Body of pancreas (tissue), 4 donors: ENCODE results near the gene NUP98. TPM values are rescaled to one million over a fixed set of nuclear protein-coding genes. Genes with fewer than 3 reads are reported as not detected.

ENCODE experiments used
- ATAC-seq: fragments of 150-250 bp; one replicate; pipeline ENCODE4 v1.9.1; 2016
- DNase-seq, 4 donors: peaks; one replicate each; pipeline ENCODE4 v3.0.0-alpha.2; 2019
- H3K27ac ChIP-seq, 4 donors: fragments of 200-600 bp; sonication (generic); 1 replicate in 3 of 4; 2 replicates in 1 of 4; pipeline versions ENCODE4 v1.5.1 to v1.6.1; 2016 to 2019; ENCODE audit warnings: mild to moderate bottlenecking in 1 of 4, mixed read lengths in 1 of 4, moderate library complexity in 1 of 4
- H3K27me3 ChIP-seq, 2 donors: fragments of 200-600 bp; sonication (generic); one replicate each; pipeline ENCODE4 v1.6.0; 2016; ENCODE audit warnings: mild to moderate bottlenecking in 1 of 2
- H3K36me3 ChIP-seq, 2 donors: fragments of 200-600 bp; sonication (generic); replicated peaks in 1 of 2; 2 replicates each; pipeline ENCODE4 v1.5.1; 2016; ENCODE audit warnings: low read depth in 2 of 2; ENCODE audit not compliant: insufficient read depth in 1 of 2
- H3K4me1 ChIP-seq: fragments of 200-600 bp; sonication (generic); one replicate; pipeline ENCODE4 v1.6.0; 2016
- H3K4me3 ChIP-seq, 2 donors: fragments of 200-600 bp; sonication (generic); 1 replicate in 1 of 2; 2 replicates in 1 of 2; pipeline ENCODE4 v1.5.1; 2016 to 2019
- H3K9me3 ChIP-seq, 3 donors: fragments of 200-600 bp; sonication (generic); 1 replicate in 2 of 3; 2 replicates in 1 of 3; pipeline ENCODE4 v1.5.1; 2016
- CTCF ChIP-seq, 7 experiments: fragments of 450-650 bp in 4 of 7; fragments of 200-600 bp in 3 of 7; sonication (generic) in 3 of 7; IDR thresholded peaks; one replicate each; pipeline ENCODE4 v1.5.1; 2016 to 2019; ENCODE audit warnings: antibody characterized with exemption in 7 of 7
- POLR2A ChIP-seq, 3 donors: fragments of 450-650 bp; IDR thresholded peaks; one replicate each; pipeline ENCODE4 v1.6.1; 2016; ENCODE audit warnings: antibody characterized with exemption in 3 of 3, mild to moderate bottlenecking in 2 of 3
- WGBS, 2 donors: methylation state at CpG; one replicate each; pipeline ENCODE4 v1.1.5; 2017; 5-methylcytosine and 5-hydroxymethylcytosine counted together
- intact Hi-C: fragments of 100-400 bp; cut with DNase I; formaldehyde crosslinking; loops from one replicate; pipeline ENCODE4 v1.15.1; 2023
- total RNA-seq, 2 donors: library from RNA; depleted of rRNA; stranded (reverse); fragments of >200 nt; gene quantifications; one replicate each; pipeline ENCODE4 v1.1.0, GENCODE V29; 2016

NUP98 gene
- total RNA-seq, 2 donors from 2014 or later, result 37.9 to 62.0 TPM

- DNase-seq (no peak), ATAC-seq (no peak)
- TF ChIP-seq POLR2A (IDR thresholded peaks at IDR 0.05) (no peak), CTCF (IDR thresholded peaks at IDR 0.05) (no peak)
- Histone ChIP-seq H3K36me3 (peaks cover 15 to 44% of the 10 kb centered on the region in 2 donors), H3K9me3 (no peaks in the 10 kb centered on the region), H3K4me1 (no peaks in the 10 kb centered on the region), H3K4me3 (no peak overlapping the region), H3K27ac (no peak overlapping the region), H3K27me3 (no peaks in the 10 kb centered on the region)
- WGBS, 2 donors, result 95 to 97% methylated on average over 11 of the region's 11 CpGs
- intact Hi-C loops, result no loop called here
Measured at GRCh38 chr11:3675971-3676370, 121.4 kb downstream of the NUP98 start.

- Histone ChIP-seq H3K27me3 (no peaks in the 10 kb centered on the region), H3K36me3 (peaks cover 11 to 34% of the 10 kb centered on the region in 2 donors), H3K27ac (no peak overlapping the region), H3K9me3 (no peaks in the 10 kb centered on the region), H3K4me1 (no peaks in the 10 kb centered on the region), H3K4me3 (no peak overlapping the region)
- TF ChIP-seq CTCF (IDR thresholded peaks at IDR 0.05), result no peak
- no peak for TF ChIP-seq POLR2A (IDR thresholded peaks at IDR 0.05)
- intact Hi-C loops, result no loop called here
- 100% methylated on average over 1 of the region's 1 CpG for WGBS, 2 donors
- ATAC-seq, result no peak
- DNase-seq, result no peak
Measured at GRCh38 chr11:3674189-3674588, 123.2 kb downstream of the NUP98 start.

GRCh38 chr11:3671334-3672254, 125.8 kb downstream of the NUP98 start, which contains the start of gene CHRNA10:
Gene CHRNA10 (minus strand): TSS chr11:3671384. CDS start chr11:3671312, 72 bp downstream.
- ATAC-seq, result no peak
- TF ChIP-seq CTCF (IDR thresholded peaks at IDR 0.05) (no peak), POLR2A (IDR thresholded peaks at IDR 0.05) (no peak)
- Histone ChIP-seq H3K36me3 (peaks cover 11 to 25% of the 10 kb centered on the region in 2 donors), H3K27ac (no peak within 1 kb of the TSS), H3K4me3 (no peak within 1 kb of the TSS), H3K4me1 (no peaks in the 10 kb centered on the region), H3K27me3 (no peaks in the 10 kb centered on the region), H3K9me3 (no peaks in the 10 kb centered on the region)
- intact Hi-C loops, result no loop called here
- no peak for DNase-seq
- 77 to 81% methylated on average over 7 to 9 of the region's 9 CpGs for WGBS, 2 donors

- peaks cover 0 to 10% of the 10 kb centered on the region in 2 donors for H3K36me3 ChIP-seq
- no peak overlapping the region for H3K4me3 ChIP-seq
- TF ChIP-seq POLR2A (IDR thresholded peaks at IDR 0.05) (no peak), CTCF (IDR thresholded peaks at IDR 0.05) (no peak)
- H3K4me1 ChIP-seq, result no peaks in the 10 kb centered on the region
- no peaks in the 10 kb centered on the region for H3K9me3 ChIP-seq
- H3K27ac ChIP-seq, result no peak overlapping the region
- no peak for DNase-seq
- 93 to 100% methylated on average over 5 of the region's 5 CpGs for WGBS, 2 donors
- intact Hi-C loops, result no loop called here
- H3K27me3 ChIP-seq, result no peaks in the 10 kb centered on the region
- no peak for ATAC-seq
Measured at GRCh38 chr11:3669742-3670183, 127.6 kb downstream of the NUP98 start.
